ENCODE data around the gene ABLIM1. TPM values are rescaled to one million over a fixed set of nuclear protein-coding genes. Genes with fewer than 3 reads are reported as not detected.
A peak's percentile ranks its signal among the peaks of the same experiment; 100 is the strongest.

Gene ABLIM1
- total and polyA plus RNA-seq, 2 of the 13 experiments (the other 11 are each of a cell fraction or from before 2014, with no cell fraction given), result 59.4 to 92.7 TPM

GRCh38 chr10:114523876-114524275 lies 134.2 kb downstream of the ABLIM1 start:
- 62% methylated on average over 3 of the region's 3 CpGs for WGBS (ENCODE audit: low lambda C conversion rate)
- peaks cover 76% of the 10 kb centered on the region for H3K4me1 ChIP-seq (ENCODE audit: insufficient read depth, low read length)
- peaks cover 12% of the 10 kb centered on the region for H4K20me1 ChIP-seq (ENCODE audit: insufficient read depth, low read length)
- peak overlapping the region; percentile 18 for H3K27ac ChIP-seq (ENCODE audit: extremely low read length, insufficient read depth, low read length)
- FAIRE-seq, result no peak
- DNase-seq (ENCODE audit: low spot score), result no peak
- peaks cover 5 to 11% of the 10 kb centered on the region in 2 experiments; a peak in 3 of 5 replicates for H3K36me3 ChIP-seq (replicated peaks in 1 of 2; ENCODE audit: control insufficient read depth in 1 of 2, insufficient read depth in 2 of 2, low read length in 2 of 2)
- peaks cover 75% of the 10 kb centered on the region for H3K79me2 ChIP-seq (ENCODE audit: insufficient read depth, low read length)
- in situ Hi-C loops (cut with HindIII; ENCODE audit: extremely low pct_ligation_motif_present, low pct_unique_long_range_greater_than_20kb) (no loop called here), intact Hi-C loops (cut with micrococcal nuclease; ENCODE audit: unreplicated experiment) (no loop called here)
- no peak overlapping the region for H2AFZ ChIP-seq (ENCODE audit: low read length)
- POLR2A ChIA-PET, result interaction anchor here (1.0 kb wide), 1 partner anchor 50 kb away, joined by 3 read pairs; no protein-coding TSS in a partner anchor
- ATAC-seq, result no peak
- H3K9ac ChIP-seq (ENCODE audit: insufficient read depth, low read depth, low read length), result peak overlapping the region; percentile 88; the same call in 1 of the 2 replicates
- peak overlapping the region; percentile 66 to 84 (median 73) for H3K4me3 ChIP-seq (replicated peaks in 1 of 3; ENCODE audit: insufficient read depth in 1 of 3, low read depth in 2 of 3, low read length in 3 of 3)
- BruUV-seq (replicated peaks), result no TSS peak
- no peaks in the 10 kb centered on the region for H3K9me3 ChIP-seq (ENCODE audit: low read length)
- H3K4me2 ChIP-seq (ENCODE audit: low read depth, low read length), result peak overlapping the region; percentile 77
- CTCF ChIA-PET (ENCODE audit: low intra/inter-chr PET ratio, low total read pairs), result no interaction called here
- no peaks in the 10 kb centered on the region; a peak in 1 of 5 replicates for H3K27me3 ChIP-seq (ENCODE audit: control insufficient read depth in 1 of 2, insufficient read depth in 2 of 2, low read length in 2 of 2)
- TF ChIP-seq ZNF33B (CRISPR knock-in tag; IDR thresholded peaks at IDR 0.05), result no peak
- no peak for TF ChIP-seq KLF6 (CRISPR knock-in tag; IDR thresholded peaks at IDR 0.05)
- TF ChIP-seq YY1 (IDR thresholded peaks at IDR 0.05; ENCODE audit: insufficient read depth, insufficient replicate concordance, low read depth, low read length), result no peak
- TF ChIP-seq HDAC1 (CRISPR knock-in tag; IDR thresholded peaks at IDR 0.05), result no peak
- TF ChIP-seq, protein P1, sequence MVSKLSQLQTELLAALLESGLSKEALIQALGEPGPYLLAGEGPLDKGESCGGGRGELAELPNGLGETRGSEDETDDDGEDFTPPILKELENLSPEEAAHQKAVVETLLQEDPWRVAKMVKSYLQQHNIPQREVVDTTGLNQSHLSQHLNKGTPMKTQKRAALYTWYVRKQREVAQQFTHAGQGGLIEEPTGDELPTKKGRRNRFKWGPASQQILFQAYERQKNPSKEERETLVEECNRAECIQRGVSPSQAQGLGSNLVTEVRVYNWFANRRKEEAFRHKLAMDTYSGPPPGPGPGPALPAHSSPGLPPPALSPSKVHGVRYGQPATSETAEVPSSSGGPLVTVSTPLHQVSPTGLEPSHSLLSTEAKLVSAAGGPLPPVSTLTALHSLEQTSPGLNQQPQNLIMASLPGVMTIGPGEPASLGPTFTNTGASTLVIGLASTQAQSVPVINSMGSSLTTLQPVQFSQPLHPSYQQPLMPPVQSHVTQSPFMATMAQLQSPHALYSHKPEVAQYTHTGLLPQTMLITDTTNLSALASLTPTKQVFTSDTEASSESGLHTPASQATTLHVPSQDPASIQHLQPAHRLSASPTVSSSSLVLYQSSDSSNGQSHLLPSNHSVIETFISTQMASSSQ (IDR thresholded peaks at IDR 0.05; ENCODE audit: low read depth), result no peak
- TF ChIP-seq, protein P1 (CRISPR knock-in tag; IDR thresholded peaks at IDR 0.05; ENCODE audit: borderline replicate concordance), result no peak
- TF ChIP-seq IRX3 (CRISPR knock-in tag; IDR thresholded peaks at IDR 0.05; ENCODE audit: borderline replicate concordance, low read depth), result no peak
- no peak for TF ChIP-seq ELF3 (CRISPR knock-in tag; IDR thresholded peaks at IDR 0.05)
- TF ChIP-seq, protein P2, sequence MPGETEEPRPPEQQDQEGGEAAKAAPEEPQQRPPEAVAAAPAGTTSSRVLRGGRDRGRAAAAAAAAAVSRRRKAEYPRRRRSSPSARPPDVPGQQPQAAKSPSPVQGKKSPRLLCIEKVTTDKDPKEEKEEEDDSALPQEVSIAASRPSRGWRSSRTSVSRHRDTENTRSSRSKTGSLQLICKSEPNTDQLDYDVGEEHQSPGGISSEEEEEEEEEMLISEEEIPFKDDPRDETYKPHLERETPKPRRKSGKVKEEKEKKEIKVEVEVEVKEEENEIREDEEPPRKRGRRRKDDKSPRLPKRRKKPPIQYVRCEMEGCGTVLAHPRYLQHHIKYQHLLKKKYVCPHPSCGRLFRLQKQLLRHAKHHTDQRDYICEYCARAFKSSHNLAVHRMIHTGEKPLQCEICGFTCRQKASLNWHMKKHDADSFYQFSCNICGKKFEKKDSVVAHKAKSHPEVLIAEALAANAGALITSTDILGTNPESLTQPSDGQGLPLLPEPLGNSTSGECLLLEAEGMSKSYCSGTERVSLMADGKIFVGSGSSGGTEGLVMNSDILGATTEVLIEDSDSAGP (CRISPR knock-in tag; IDR thresholded peaks at IDR 0.05; ENCODE audit: borderline replicate concordance), result no peak
- TF ChIP-seq, protein P3, sequence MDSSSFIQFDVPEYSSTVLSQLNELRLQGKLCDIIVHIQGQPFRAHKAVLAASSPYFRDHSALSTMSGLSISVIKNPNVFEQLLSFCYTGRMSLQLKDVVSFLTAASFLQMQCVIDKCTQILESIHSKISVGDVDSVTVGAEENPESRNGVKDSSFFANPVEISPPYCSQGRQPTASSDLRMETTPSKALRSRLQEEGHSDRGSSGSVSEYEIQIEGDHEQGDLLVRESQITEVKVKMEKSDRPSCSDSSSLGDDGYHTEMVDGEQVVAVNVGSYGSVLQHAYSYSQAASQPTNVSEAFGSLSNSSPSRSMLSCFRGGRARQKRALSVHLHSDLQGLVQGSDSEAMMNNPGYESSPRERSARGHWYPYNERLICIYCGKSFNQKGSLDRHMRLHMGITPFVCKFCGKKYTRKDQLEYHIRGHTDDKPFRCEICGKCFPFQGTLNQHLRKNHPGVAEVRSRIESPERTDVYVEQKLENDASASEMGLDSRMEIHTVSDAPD (CRISPR knock-in tag; IDR thresholded peaks at IDR 0.05), result no peak
- TF ChIP-seq ZNF784 (CRISPR knock-in tag; IDR thresholded peaks at IDR 0.05; ENCODE audit: borderline replicate concordance), result no peak
- TF ChIP-seq, protein P4, sequence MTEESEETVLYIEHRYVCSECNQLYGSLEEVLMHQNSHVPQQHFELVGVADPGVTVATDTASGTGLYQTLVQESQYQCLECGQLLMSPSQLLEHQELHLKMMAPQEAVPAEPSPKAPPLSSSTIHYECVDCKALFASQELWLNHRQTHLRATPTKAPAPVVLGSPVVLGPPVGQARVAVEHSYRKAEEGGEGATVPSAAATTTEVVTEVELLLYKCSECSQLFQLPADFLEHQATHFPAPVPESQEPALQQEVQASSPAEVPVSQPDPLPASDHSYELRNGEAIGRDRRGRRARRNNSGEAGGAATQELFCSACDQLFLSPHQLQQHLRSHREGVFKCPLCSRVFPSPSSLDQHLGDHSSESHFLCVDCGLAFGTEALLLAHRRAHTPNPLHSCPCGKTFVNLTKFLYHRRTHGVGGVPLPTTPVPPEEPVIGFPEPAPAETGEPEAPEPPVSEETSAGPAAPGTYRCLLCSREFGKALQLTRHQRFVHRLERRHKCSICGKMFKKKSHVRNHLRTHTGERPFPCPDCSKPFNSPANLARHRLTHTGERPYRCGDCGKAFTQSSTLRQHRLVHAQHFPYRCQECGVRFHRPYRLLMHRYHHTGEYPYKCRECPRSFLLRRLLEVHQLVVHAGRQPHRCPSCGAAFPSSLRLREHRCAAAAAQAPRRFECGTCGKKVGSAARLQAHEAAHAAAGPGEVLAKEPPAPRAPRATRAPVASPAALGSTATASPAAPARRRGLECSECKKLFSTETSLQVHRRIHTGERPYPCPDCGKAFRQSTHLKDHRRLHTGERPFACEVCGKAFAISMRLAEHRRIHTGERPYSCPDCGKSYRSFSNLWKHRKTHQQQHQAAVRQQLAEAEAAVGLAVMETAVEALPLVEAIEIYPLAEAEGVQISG (CRISPR knock-in tag; IDR thresholded peaks at IDR 0.05), result no peak
- TF ChIP-seq U2AF2 (IDR thresholded peaks at IDR 0.05; ENCODE audit: low read depth, low read length), result no peak

All from HepG2 (cell line).